ENCODE data around the gene PLEKHM3. TPM values are rescaled to one million over a fixed set of nuclear protein-coding genes. Genes with fewer than 3 reads are reported as not detected.

PLEKHM3 gene, protein sequence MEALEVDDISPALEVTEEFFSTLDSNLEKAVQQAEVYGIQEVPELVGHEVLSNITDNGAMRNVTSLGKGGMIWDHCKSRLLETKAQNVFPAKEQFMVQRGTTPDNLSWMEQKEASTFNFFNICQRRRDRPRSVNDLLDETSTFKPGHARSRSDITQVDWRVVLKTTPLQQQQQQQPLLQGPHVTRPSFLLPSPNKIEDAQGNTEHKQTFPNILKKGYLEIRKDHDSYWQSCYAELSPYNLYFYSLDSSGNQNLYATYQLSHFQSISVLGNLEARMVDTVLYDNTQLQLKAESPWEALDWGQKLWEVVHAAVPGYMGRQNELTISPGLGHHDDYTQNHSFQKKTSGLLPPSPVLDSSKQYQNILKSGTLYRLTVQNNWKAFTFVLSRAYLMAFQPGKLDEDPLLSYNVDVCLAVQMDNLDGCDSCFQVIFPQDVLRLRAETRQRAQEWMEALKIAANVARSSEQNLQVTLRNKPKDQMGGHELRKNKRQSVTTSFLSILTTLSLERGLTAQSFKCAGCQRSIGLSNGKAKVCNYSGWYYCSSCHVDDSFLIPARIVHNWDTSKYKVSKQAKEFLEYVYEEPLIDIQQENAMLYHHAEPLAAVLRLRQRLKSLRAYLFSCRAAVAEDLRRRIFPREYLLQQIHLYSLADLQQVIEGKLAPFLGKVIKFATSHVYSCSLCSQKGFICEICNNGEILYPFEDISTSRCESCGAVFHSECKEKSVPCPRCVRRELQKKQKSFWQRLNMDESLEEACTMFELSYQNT
- total RNA-seq = 1 to 10 TPM; 5.6 to 8.8 (median 6.8) TPM

- no peaks in the 10 kb centered on the region for H3K36me3 ChIP-seq
- TF ChIP-seq CTCF (IDR thresholded peaks at IDR 0.05 in 4 of 5, conservative IDR thresholded peaks at IDR 0.05 in 1 of 5) (no peak), POLR2A (IDR thresholded peaks at IDR 0.05) (peak; percentile 48 to 76)
- H3K4me3 ChIP-seq = peak within 1 kb of the TSS; percentile 83 to 91 (median 88)
- peak within 1 kb of the TSS; percentile 78 to 93 (median 88) for H3K27ac ChIP-seq
- no peaks in the 10 kb centered on the region for H3K27me3 ChIP-seq
- intact Hi-C loops (cut with DNase I; ENCODE audit: low total_unique reads) (loop anchor here (1.0 to 5.0 kb wide), 2 partner anchors 256 to 398 kb away; partner anchors contain the start of genes FZD5 and METTL21A), in situ Hi-C loops (cut with MboI; ENCODE audit: low sequenced_read_pairs in 4 of 4) (loop anchor here in 2 of 4 donors (25.0 kb wide), 2 partner anchors 388 to 413 kb away; partner anchors contain the start of gene METTL21A (in 1 of the 2))
- DNase-seq = peak; percentile 73 to 82
- no peaks in the 10 kb centered on the region for H3K9me3 ChIP-seq
- H3K4me1 ChIP-seq = peaks cover 24 to 33% of the 10 kb centered on the region in 2 donors
- ATAC-seq = peak; percentile 96 to 99
Observed at GRCh38 chr2:208025037-208025813, at the start of gene PLEKHM3. Gene PLEKHM3 (minus strand): TSS chr2:208025527. CDS start chr2:208001639, 23,888 bp downstream.

DNA sequence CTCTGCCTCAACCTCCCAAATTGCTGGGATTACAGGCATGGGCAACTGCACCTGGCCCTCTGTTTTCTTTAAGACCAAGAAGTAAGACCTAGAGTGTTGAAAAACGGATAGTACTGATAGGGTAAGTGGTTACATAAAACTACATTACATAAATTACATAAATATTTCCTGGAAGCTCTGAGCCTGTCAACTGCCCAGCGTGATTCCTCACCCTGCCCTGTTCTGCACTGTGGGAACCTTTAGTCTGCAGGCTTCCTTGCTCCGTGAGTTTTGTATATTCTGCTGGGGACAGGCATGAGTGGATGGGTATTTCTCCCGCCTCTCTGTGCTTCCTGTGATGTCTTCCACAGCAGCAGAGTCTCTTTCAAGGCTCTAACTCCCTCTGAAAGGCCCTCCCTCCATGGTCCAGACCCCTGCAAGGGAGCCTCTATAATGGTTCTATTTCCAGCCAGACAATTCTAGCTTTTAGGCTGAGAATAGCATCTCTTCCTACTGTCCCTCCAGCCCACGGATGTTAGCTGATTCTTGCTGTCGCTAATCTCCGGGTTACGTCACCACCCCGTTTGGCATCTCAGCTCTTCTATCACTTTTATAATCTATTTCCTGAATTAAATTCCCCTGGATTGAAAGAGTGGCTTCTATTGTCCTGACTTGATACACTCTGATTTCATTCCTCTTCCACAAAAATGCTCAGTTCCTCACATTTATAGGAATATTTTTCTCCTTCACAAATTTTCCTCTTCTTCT lies 49.5 kb upstream of the PLEKHM3 start:
- no peak for TF ChIP-seq CTCF (IDR thresholded peaks at IDR 0.05 in 4 of 5, conservative IDR thresholded peaks at IDR 0.05 in 1 of 5)
- no peak for TF ChIP-seq POLR2A (IDR thresholded peaks at IDR 0.05)
- intact Hi-C loops (cut with DNase I; ENCODE audit: low total_unique reads) (no loop called here), in situ Hi-C loops (cut with MboI; ENCODE audit: low sequenced_read_pairs in 4 of 4) (no loop called here)
- Histone ChIP-seq H3K4me1 (no peaks in the 10 kb centered on the region), H3K27ac (no peak overlapping the region), H3K4me3 (no peak overlapping the region), H3K9me3 (no peaks in the 10 kb centered on the region), H3K27me3 (no peaks in the 10 kb centered on the region), H3K36me3 (no peaks in the 10 kb centered on the region)
- ATAC-seq (no peak), DNase-seq (no peak)

DNA sequence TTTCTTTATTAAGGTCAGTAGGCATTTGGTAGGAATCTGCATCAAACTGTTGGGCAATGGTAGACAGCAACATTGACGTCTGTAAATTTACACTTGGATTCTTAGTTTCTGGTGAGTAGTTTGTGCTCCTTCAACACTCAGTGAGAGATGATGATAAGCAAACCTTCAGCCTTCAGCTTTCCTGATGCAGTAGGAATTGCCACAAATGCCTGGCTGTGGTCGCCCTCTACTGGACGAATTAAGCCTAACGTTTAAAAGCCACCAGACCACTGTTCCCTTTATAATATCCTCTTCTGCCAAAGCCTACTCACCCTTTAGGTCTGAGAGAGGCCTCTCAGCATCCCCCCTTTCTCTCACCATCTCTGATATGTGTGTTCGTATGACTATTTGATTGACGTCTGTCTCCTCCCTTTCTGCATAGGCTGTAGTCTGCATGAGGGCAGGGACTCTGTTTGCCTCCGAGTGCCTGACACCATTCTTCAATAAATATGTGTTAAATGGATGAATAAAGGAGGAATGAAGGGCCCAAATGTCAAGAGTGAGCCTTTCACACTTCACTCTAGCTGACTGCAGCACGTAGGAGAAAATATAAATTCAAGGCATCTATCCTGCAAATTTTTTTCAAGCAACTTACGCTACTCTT lies 47.0 kb upstream of the PLEKHM3 start:
- Histone ChIP-seq H3K36me3 (no peaks in the 10 kb centered on the region), H3K4me3 (no peak overlapping the region), H3K27me3 (no peaks in the 10 kb centered on the region), H3K27ac (no peak overlapping the region), H3K9me3 (no peaks in the 10 kb centered on the region), H3K4me1 (no peaks in the 10 kb centered on the region)
- ATAC-seq (peak; percentile 63 to 85), DNase-seq (peak in 1 of 2 donors; percentile 41)
- TF ChIP-seq POLR2A (IDR thresholded peaks at IDR 0.05) (no peak), CTCF (IDR thresholded peaks at IDR 0.05 in 4 of 5, conservative IDR thresholded peaks at IDR 0.05 in 1 of 5) (peak; percentile 49 to 81 (median 66))
- in situ Hi-C loops (cut with MboI; ENCODE audit: low sequenced_read_pairs in 4 of 4) = no loop called here
- intact Hi-C loops (cut with DNase I; ENCODE audit: low total_unique reads) = loop anchor here (1.0 kb wide), 1 partner anchor 326 kb away; no protein-coding TSS in a partner anchor

All from gastrocnemius medialis (tissue), 4 donors.